SJSA1 (cell line): ENCODE results near the gene GLRX2. TPM values are rescaled to one million over a fixed set of nuclear protein-coding genes. Genes with fewer than 3 reads are reported as not detected.
A peak's percentile ranks its signal among the peaks of the same experiment; 100 is the strongest.

Source experiments
- DNase-seq, 2 experiments: peaks; one replicate each; pipeline ENCODE4 v3.0.0-alpha.2; 2015 to 2020; ENCODE audit warnings: low spot score in 2 of 2, low read depth in 1 of 2
- H3K27ac ChIP-seq: fragments of 250-450 bp; sonication (Bioruptor Pico); 2 replicates; pipeline ENCODE4 v1.5.1; 2020; ENCODE audit warnings: mild to moderate bottlenecking, moderate library complexity
- H3K27me3 ChIP-seq: fragments of 250-450 bp; sonication (Bioruptor Pico); replicated peaks from 2 replicates; pipeline ENCODE4 v1.5.1; 2020; ENCODE audit warnings: mild to moderate bottlenecking, moderate library complexity
- H3K36me3 ChIP-seq: fragments of 250-450 bp; sonication (Bioruptor Pico); 2 replicates; pipeline ENCODE4 v1.5.1; 2020; ENCODE audit warnings: mild to moderate bottlenecking
- H3K4me1 ChIP-seq: fragments of 250-450 bp; sonication (Bioruptor Pico); replicated peaks from 2 replicates; pipeline ENCODE4 v1.6.1; 2021; ENCODE audit warnings: mild to moderate bottlenecking
- H3K4me3 ChIP-seq: fragments of 250-450 bp; sonication (Bioruptor Pico); 2 replicates; pipeline ENCODE4 v1.5.1; 2020; ENCODE audit warnings: mild to moderate bottlenecking
- H3K9me3 ChIP-seq: fragments of 250-450 bp; sonication (Bioruptor Pico); replicated peaks from 2 replicates; pipeline ENCODE4 v1.5.1; 2020; ENCODE audit warnings: mild to moderate bottlenecking
- total RNA-seq: library from RNA; depleted of rRNA; stranded (reverse); fragments of >200 nt; shearing (Covaris generic); gene quantifications from 2 replicates; pipeline ENCODE4 v1.2.3, GENCODE V29; 2014; rRNA removed

Gene GLRX2, protein sequence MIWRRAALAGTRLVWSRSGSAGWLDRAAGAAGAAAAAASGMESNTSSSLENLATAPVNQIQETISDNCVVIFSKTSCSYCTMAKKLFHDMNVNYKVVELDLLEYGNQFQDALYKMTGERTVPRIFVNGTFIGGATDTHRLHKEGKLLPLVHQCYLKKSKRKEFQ
- total RNA-seq, result 35.6 and 41.9 TPM in 2 replicates

DNA sequence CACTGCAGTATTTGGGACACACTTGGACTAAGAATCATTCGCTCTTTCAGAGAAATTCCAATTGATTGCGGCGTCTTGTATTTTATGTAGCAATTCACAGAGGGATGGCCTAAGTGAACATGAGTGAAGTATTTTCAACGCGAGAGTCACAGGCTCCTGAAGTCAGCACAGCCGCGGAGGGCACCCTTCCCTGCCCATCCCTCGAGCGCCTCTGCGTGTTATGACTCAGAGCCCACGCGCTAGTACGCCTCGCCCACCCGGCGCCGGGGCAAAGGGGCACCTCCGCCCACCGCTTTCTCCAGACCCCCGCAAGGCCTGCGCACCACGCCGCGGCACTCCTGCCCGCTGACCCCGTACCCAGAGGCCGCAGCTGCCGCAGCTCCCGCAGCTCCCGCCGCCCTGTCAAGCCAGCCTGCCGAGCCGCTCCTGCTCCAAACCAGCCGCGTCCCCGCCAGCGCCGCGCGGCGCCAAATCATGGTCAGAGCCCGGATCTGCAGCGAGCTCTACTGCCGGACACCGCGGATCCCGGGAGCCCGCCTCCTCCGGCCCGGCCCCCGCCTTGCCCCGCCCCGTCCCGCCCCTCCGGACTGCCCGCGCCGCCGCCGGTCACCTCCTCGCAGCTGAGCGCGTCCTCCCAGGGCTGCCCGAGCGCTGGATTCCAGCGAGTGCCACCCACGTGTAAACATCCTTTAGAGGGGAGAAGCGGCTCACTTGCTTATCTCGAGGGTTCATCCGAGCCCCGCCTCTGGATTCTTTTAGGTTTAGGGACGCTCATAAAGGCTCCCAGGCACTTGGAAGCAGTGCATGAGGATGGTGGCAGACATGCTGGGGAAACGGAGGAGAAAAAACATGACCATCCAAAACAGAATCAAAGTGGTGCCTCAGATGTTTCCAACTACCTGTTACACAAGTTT, at the start of gene GLRX2:
Gene GLRX2, minus strand, starts transcription at position 508 of the 914 bp plus-strand sequence. Its CDS starts 32 bp downstream, at position 476.
- Histone ChIP-seq H3K36me3 (peaks cover 17% of the 10 kb centered on the region), H3K27me3 (no peaks in the 10 kb centered on the region), H3K4me3 (peak within 1 kb of the TSS; percentile 91), H3K27ac (peak within 1 kb of the TSS; percentile 82), H3K9me3 (no peaks in the 10 kb centered on the region), H3K4me1 (peaks cover 8% of the 10 kb centered on the region)
- peak; percentile 85 to 87 for DNase-seq

DNA sequence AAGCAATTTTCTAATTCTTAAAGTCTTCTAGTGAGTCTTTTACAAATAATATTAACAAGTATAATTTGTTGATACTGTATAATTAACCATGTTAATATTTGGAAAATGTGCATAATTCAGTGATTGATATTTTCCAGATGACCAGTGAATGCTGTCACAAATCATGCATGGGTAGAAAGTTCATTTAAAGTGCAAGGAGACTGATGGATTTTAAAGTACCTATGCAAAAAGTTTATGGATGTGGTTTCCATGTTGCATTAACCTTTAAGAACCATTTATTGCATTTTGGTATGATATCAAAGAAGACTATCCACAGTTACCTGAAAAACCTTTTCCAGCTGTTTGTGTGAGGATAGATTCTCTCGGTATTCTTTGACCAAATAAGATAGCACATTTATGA, 39.8 kb upstream of the GLRX2 start:
- Histone ChIP-seq H3K4me3 (no peak overlapping the region), H3K36me3 (peaks cover 57% of the 10 kb centered on the region), H3K27me3 (no peaks in the 10 kb centered on the region), H3K9me3 (no peaks in the 10 kb centered on the region), H3K4me1 (no peaks in the 10 kb centered on the region), H3K27ac (no peak overlapping the region)
- DNase-seq, result no peak

DNA sequence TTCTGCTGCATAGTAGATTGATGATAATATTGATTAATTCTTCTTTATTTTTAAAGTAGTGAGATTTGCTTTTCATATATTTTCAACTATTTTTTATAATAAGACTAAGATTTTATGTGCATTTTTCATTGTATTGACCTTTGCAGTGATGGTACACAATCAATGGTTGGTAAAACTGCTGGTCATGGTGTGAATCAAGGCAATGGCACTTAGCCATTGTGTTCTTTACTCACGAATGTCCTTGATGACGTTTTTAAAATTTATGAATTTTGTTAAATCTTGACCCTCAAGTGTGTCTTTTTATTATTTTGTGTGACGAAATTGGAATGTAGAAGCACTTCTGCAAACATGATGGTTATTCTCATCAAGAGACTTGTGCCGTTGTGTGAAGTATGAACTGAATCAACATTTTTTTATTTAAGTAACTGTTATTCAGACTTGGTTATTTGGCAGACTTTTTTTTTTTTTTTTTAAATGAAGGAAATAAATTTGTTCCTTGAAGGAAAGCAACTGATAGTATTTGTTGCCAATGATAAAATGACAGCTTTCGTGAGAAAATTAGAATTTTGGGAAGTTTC, 39.2 kb upstream of the GLRX2 start:
- H3K27ac ChIP-seq, result no peak overlapping the region
- DNase-seq, result no peak
- H3K4me1 ChIP-seq, result no peaks in the 10 kb centered on the region
- H3K36me3 ChIP-seq, result peaks cover 62% of the 10 kb centered on the region
- no peaks in the 10 kb centered on the region for H3K27me3 ChIP-seq
- no peaks in the 10 kb centered on the region for H3K9me3 ChIP-seq
- H3K4me3 ChIP-seq, result no peak overlapping the region

DNA sequence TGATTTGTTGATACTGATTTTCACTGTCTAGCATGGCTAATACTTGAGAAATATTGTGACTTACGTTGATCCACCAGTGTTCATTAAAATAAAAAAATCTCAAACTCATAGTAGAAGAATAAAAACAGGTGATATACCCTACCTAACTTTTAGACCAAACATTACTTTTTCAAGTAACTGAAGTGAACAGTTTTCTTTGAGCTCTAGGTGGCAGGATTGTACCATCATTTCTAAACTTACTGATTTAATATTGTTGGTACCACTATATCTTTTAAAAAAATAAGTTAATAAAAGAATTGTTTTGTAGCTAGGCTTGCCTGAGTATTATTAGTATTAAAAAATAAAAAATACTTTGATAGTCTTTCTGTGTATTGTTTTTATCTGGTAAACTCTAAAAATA, 38.1 kb upstream of the GLRX2 start:
- no peak overlapping the region for H3K4me3 ChIP-seq
- H3K36me3 ChIP-seq, result peaks cover 58% of the 10 kb centered on the region
- DNase-seq, result no peak
- no peak overlapping the region for H3K27ac ChIP-seq
- no peaks in the 10 kb centered on the region for H3K27me3 ChIP-seq
- H3K9me3 ChIP-seq, result no peaks in the 10 kb centered on the region
- no peaks in the 10 kb centered on the region for H3K4me1 ChIP-seq

DNA sequence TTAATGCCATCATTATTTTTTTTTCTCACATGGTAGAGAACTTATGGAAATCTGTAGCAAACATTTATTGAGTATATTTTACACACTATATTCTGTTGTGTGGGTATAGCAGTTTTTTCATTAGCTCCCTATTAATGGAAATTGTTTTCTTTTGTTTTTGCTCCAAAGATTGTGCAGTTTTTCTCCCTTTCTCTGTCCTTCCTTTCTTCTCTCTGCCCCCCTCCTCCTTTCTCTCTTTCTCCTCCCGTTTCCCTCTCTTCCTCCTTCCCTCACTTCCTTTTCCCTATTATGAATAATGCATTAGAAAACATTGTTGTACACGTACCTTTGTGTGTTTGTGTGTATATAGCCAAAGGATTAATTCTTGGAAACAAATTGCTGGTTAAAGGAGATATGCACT, 37.2 kb upstream of the GLRX2 start:
- no peak for DNase-seq
- Histone ChIP-seq H3K27me3 (no peaks in the 10 kb centered on the region), H3K27ac (no peak overlapping the region), H3K36me3 (peaks cover 60% of the 10 kb centered on the region), H3K9me3 (no peaks in the 10 kb centered on the region), H3K4me3 (no peak overlapping the region), H3K4me1 (no peaks in the 10 kb centered on the region)

DNA sequence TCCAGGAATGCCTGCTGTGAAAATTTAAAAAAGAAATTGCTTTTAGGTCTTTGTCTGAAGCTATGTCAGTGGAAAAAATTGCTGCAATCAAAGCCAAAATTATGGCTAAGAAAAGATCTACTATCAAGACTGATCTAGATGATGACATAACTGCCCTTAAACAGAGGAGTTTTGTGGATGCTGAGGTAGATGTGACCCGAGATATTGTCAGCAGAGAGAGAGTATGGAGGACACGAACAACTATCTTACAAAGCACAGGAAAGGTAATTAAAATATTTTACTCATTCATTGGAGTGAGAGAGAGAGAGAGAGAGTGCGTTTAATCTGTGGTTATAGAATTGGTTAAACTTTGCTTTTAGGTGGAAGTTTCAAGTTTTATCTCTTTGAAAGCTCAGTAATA, 36.6 kb upstream of the GLRX2 start:
- Histone ChIP-seq H3K27me3 (no peaks in the 10 kb centered on the region), H3K9me3 (no peaks in the 10 kb centered on the region), H3K4me3 (no peak overlapping the region), H3K36me3 (peaks cover 62% of the 10 kb centered on the region), H3K4me1 (no peaks in the 10 kb centered on the region), H3K27ac (no peak overlapping the region)
- no peak for DNase-seq

DNA sequence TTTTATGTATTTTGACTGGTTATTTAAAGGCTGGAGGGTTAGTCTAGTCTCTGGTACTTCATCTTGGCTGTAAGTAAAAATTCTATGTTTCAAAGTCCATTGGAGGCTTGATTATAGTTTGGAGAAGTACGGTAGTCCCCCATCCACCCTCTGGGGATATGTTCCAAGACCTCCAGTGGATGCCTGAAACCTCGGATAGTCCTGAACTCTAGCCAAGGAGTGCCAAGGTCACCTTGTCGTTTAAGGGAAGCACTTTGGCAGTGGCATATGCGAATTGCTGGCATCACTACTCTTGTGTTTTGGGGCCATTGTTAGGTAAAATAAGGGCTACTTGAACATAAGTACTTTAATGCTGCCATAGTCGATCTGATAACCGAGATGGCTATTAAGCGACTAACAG, 35.0 kb upstream of the GLRX2 start:
- DNase-seq, result no peak
- Histone ChIP-seq H3K4me1 (no peaks in the 10 kb centered on the region), H3K27ac (no peak overlapping the region), H3K27me3 (no peaks in the 10 kb centered on the region), H3K4me3 (no peak overlapping the region), H3K9me3 (no peaks in the 10 kb centered on the region), H3K36me3 (peaks cover 73% of the 10 kb centered on the region)

DNA sequence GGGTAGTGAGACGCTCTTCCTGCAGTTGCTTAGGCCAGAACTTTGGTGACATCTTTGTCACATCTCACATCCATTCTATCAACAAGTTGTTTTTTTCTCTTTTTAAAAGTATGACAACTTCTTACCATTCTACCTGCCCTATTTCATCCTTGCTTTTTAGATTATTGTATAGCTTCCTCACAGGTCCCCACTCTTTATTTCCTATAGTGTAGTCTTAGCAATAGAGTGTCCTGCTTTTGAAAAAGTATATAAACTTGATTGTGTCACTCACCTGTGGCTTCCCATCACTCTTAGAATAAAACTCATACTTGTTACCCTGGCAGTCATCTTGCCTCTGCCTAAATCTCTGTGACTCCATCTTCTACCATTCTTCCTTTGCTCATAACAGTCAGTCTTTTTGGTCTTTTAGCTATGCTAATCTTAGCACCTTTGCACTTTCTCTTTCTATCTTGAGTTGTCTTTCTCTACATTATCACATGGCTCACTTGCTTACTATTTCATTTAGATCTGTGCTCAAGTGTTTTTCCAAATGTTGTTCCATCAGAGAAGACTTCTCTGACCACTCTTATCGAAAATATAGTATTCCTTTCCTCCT, 26.1 kb upstream of the GLRX2 start:
- DNase-seq, result no peak
- peaks cover 59% of the 10 kb centered on the region for H3K36me3 ChIP-seq
- no peak overlapping the region for H3K4me3 ChIP-seq
- no peak overlapping the region for H3K27ac ChIP-seq
- H3K4me1 ChIP-seq, result no peaks in the 10 kb centered on the region
- no peaks in the 10 kb centered on the region for H3K9me3 ChIP-seq
- no peaks in the 10 kb centered on the region for H3K27me3 ChIP-seq

DNA sequence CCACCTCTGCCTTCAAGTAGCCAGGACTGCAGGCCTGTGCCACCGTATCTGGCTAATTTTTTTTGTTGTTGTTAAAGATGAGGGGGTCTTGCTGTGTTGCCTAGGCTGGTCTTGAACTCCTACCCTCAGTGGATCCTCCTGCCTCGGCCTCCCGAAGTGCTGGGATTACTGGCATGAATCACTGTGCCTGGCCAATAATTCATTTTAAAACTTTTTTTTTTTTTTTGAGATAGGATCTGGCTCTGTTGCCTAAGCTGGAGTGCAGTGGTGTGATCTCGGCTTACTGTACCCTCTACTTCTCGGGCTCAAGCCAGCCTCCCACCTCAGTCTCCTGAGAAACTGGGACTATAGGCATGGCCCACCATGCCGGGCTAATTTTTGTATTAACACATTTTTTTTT, 20.2 kb upstream of the GLRX2 start:
- Histone ChIP-seq H3K9me3 (no peaks in the 10 kb centered on the region), H3K27me3 (no peaks in the 10 kb centered on the region), H3K27ac (no peak overlapping the region), H3K4me1 (peaks cover 9% of the 10 kb centered on the region), H3K36me3 (peaks cover 33% of the 10 kb centered on the region), H3K4me3 (no peak overlapping the region)
- DNase-seq, result no peak

DNA sequence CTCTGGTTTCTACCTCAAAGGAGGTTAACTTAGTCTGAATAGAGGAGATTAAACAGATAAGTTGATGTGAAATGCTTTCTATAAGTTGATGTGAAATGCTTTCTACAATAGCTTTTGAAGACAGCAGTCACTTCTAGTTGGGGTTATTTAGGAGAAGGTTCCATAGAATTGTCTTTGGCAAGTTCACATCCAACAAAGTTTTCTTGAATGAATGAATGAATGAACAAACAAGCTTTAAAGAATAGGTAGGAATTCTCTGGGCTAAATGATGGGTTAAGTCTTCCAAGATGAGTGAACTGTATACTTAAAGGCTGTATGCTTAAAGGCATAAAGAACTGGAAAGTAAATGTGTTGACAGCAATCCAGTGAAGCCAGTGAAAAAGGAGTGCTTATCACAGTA, 18.5 kb upstream of the GLRX2 start:
- Histone ChIP-seq H3K27me3 (no peaks in the 10 kb centered on the region), H3K27ac (no peak overlapping the region), H3K4me1 (peaks cover 9% of the 10 kb centered on the region), H3K4me3 (no peak overlapping the region), H3K36me3 (peaks cover 21% of the 10 kb centered on the region), H3K9me3 (no peaks in the 10 kb centered on the region)
- no peak for DNase-seq

DNA sequence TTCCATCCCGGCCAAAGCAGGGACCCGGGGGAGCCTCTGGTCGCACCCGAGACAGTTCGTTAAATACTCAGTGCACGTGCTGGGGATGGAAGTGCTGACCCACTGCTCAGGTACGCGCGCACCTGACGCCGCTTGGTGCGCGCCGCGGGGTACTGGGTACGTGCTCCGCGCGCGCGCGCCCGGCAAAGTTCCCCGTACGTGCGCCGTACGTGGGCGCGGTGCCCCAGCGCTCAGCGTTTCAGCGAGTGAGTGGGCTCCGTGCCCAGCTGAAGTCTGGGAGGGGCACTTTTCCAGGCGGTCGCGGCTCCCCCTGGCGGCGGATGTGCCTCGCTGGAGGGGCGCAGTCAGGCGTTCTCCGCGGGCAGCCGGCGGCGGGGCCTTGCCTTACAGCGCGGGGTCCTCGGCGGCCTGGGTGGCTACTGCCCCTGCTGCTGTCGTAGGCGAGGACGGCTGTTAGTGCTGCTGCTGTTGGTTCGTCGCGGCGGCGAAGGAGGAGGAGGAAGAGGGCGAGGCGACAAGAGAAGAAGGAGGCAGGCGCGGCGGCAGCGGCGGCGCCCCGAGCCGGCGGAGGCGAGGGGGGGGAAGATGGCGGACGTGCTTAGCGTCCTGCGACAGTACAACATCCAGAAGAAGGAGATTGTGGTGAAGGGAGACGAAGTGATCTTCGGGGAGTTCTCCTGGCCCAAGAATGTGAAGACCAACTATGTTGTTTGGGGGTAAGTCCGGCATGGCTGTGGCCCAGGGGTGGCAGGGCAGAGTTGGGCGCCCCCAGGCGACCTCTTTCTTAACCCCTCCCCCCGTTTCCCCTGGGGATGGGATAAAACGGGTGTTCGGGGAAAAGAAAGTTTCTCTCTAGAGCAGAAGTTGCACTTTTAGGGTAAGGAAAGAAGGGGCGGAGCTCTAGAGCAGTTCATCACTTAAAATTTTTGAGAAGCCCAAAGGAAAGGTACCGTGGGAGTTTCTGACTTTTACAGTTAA, 16.7 kb upstream of the GLRX2 start, which contains the start of gene CDC73:
Gene CDC73, plus strand, starts transcription at position 416 of the 978 bp plus-strand sequence. Its CDS starts 170 bp downstream, at position 586.
- H3K4me1 ChIP-seq, result peaks cover 9% of the 10 kb centered on the region
- no peaks in the 10 kb centered on the region for H3K27me3 ChIP-seq
- H3K36me3 ChIP-seq, result peaks cover 20% of the 10 kb centered on the region
- peak within 1 kb of the TSS; percentile 62 for H3K4me3 ChIP-seq
- H3K9me3 ChIP-seq, result no peaks in the 10 kb centered on the region
- peak; percentile 97 to 99 for DNase-seq
- H3K27ac ChIP-seq, result peak within 1 kb of the TSS; percentile 70

DNA sequence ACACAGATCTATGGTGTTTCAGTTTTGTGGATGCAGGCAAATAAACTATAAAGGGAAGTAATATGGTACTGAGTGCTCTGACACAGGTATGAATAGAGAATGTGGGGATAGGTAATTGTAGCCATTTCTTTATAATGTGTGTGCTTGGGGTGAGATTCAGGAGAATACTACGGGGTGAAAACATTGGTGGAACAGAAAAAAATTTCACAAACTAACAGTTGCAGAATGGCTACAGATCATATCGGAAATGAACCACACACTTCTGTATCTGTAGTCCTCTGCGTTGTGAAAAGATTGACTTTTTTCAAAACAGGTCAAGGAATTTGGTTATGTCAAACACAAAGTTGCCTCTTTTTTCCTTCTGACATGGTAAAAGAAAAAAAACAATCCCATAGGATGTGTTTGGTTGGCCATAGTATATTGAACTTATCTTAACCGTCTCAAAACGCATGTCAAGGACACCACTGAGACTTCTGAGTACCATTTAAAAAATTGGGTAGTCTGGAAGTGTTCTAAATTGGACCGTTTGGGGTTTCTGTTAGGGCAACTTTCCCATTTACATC, 15.5 kb upstream of the GLRX2 start:
- H3K27me3 ChIP-seq, result no peaks in the 10 kb centered on the region
- H3K9me3 ChIP-seq, result no peaks in the 10 kb centered on the region
- H3K4me1 ChIP-seq, result peaks cover 14% of the 10 kb centered on the region
- no peak overlapping the region for H3K4me3 ChIP-seq
- peaks cover 8% of the 10 kb centered on the region for H3K36me3 ChIP-seq
- H3K27ac ChIP-seq, result no peak overlapping the region
- no peak for DNase-seq
